ENCODE measurements around the gene VWA5B1. TPM values are rescaled to one million over a fixed set of nuclear protein-coding genes. Genes with fewer than 3 reads are reported as not detected.

The VWA5B1 gene
- total RNA-seq, 1 donor from 2014 or later: not detected

DNA sequence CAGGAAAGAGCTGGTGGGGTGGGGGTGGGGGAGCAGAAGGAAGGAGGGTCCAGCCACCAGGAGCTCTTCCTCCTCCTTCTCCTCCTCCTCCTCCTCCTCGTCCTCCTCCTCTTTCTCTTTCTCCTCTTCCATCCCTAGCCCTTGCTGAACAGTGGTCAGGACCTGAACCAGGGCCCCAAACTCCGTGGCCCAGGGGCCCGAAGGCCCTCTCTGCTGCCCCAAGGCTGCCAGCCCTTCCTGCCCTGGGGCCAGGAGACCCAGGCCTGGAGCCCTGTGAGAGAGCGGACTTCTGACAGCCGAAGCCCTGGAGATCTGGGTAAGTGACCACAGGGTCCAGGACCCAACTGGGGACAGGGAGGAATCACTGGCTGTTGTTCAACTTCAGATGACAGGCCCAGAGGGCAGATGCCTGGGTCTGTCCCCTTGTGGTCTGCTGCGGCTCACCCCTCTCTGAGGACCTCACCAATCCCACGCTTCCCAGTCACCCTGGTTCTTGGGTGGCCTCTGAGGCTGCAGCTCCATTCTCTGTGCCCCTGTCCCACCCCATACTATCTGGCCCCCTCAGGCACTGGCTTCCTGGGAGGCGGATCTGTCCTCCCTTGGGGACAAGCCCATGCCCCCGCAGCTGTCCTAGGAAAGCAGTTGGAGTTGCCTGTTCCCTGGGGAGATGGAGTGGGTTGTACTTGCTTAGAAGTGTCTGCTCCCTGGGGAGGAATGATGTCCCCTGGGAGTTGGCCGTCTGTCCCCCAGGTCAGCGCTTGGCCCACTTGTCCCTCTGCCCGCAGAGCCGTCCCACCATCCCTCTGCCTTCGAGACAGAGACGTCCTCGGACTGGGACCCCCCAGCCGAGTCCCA lies 51.8 kb downstream of the VWA5B1 start:
- no peak for ATAC-seq
- peak; percentile 46 for DNase-seq (ENCODE audit: missing footprints)
- intact Hi-C loops (cut with DNase I): no loop called here

DNA sequence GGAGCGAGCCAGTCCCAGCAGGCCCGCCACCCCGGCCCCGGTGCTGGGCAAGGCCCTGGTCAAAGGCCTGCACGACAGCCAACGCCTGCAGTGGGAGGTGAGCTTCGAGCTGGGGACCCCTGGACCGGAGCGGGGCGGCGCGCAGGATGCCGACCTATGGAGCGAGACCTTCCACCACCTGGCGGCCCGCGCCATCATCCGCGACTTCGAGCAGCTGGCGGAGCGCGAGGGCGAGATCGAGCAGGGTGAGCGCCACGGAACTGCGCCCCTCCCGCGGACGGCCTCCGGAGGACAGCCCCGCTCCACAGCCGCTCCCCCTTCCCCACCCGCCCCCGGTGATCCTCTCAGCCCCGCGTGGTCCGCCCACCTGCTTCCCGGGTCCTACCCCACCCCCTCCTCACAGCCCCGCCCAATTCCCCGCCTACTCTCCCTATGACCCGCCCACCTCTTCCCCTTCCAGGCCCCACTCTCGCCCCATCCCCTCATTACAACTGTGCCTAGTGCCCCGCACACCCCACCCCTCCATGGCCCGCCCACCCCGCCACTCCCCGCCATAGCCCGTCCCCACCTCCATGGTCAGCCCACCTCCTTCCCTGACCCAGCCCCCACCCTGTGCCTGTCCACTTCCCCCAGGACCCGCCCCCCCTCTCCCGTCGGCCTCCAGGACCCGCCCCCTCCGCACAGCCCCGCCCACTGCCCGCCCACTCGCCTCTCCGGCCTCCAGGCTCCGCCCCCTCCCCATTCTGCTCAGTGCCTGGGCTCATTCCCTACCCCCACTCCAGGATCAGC lies 52.7 kb downstream of the VWA5B1 start:
- intact Hi-C loops (cut with DNase I): no loop called here
- ATAC-seq: peak; percentile 56
- DNase-seq (ENCODE audit: missing footprints): peak; percentile 60

DNA sequence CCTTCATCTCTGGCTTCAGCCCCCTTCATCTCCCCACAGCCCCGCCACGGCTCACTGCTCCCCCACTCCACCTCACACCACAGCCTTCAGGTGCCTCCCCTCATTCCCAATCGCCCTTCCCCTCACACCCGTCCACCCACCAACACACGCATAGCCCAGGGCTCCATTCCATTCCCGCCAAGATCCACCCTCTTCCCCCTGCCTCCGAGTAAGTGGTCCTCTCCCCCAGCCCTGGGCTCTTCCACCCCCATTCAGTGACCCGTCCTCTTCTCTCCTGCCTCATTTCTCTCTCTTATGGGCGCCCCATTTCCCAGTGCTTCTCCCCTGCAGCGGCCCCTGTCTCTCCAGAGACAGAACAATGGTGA lies 53.2 kb downstream of the VWA5B1 start:
- no peak for DNase-seq (ENCODE audit: missing footprints)
- no peak for ATAC-seq
- intact Hi-C loops (cut with DNase I): no loop called here

DNA sequence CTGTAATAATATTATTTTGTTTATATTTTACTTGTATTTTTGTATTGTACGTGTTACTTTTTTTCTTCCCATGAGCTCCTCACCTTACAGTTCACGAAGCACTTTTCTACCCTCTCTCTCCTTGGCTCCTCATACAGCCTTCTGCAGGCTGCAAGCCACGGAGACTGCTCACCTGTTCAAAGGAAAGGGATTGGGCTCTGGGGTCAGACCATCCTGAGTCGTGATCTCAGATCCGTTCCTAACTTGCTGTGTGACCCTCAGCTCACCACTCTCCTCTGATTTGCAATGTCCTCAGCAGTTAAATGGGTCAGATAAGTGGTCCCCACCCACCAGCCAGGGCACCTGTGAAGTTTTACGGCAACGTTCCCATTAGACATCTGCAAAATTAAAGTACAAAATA lies 54.1 kb downstream of the VWA5B1 start:
- peak; percentile 17 for DNase-seq (ENCODE audit: missing footprints)
- ATAC-seq: no peak
- intact Hi-C loops (cut with DNase I): no loop called here

DNA sequence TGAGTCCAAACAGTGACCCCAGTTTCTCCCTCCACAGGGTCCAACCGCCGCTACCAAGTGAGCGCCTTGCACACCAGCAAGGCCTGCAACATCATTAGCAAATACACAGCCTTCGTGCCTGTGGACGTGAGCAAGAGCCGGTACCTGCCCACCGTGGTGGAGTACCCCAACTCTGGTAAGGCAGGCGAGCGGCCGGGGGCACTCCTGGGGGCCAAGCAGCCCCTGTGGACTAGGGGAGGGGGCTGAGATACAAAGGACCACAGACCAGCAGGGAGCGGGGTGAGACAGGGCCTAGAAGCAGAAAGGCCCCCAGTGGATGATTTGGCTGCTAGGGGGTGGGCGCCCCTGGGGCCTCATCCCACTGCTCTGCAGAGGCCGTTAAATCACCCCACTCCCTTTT lies 54.7 kb downstream of the VWA5B1 start:
- intact Hi-C loops (cut with DNase I): no loop called here
- ATAC-seq: no peak

DNA sequence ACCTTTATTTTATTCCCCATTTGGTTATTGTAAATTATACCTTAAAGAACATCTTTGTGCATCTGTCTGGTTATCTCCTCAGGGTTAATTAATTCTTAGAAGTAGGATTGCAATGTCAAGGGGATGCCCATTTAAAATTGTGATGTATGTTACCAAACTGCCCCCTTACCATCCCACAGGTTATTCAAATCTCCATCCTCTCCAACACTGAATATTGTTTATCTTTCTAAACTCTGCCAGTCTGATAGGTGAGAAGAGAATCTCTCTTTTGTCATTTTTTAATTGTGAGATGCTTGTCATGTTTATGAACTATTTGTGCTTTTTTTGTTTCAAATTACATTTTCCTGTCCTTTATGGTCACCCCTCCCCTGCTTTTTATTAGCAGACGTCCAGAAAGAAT lies 55.8 kb downstream of the VWA5B1 start:
- no peak for ATAC-seq
- DNase-seq (ENCODE audit: missing footprints): no peak
- intact Hi-C loops (cut with DNase I): no loop called here

More for the DNA sequence above, 54.7 kb downstream of the VWA5B1 start:
- no peak for DNase-seq (ENCODE audit: missing footprints)

DNA sequence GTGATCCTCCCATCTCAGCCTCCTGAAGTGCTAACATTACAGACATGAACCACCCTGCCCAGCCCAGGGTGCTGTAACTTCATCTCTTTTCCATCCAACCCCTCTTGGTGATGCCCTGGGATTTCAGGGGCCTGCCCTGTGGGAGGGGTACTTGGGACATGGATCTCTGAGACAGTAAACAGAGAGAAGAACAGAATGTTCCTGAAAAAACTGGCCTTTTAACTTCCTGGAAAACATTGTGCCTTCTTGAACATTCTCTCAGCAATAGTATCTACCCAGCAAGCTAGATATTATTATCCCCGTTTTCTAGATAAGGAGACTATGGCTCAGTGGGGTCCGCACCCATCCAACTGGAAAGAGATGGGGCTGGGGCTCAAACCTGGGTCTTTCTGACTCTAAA lies 57.0 kb downstream of the VWA5B1 start:
- ATAC-seq (no peak), DNase-seq (ENCODE audit: missing footprints) (no peak)
- intact Hi-C loops (cut with DNase I): no loop called here

DNA sequence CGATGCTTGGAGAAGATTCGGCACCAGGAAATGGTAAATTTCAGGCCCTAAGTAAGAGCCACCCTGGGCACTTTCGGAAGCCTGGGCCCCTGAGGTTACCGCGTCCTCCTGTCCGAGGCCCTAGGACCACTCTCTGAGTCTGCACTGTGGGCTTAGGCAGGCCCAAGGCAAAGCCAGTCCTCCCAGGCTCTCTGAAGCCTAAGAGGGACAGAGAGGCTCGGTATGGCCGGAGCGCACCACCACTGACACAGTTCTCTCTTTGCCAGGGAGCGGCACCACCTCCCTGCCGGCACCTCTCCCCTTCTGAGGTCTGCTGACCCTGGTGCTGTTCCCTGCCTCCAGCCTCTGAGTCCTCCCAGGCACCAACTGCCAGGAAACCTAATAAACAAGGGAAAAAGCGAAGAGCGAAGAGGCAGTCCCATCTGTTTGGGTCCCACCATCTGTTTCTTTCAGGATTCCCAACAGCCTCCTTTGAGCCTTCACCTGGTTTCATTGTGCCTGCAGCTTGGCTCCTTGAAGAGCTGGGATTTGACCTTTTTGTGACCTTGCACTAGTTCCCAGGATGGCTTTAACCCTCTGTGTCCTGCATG lies 57.7 kb downstream of the VWA5B1 start:
- intact Hi-C loops (cut with DNase I): no loop called here
- ATAC-seq: no peak
- DNase-seq (ENCODE audit: missing footprints): no peak

DNA sequence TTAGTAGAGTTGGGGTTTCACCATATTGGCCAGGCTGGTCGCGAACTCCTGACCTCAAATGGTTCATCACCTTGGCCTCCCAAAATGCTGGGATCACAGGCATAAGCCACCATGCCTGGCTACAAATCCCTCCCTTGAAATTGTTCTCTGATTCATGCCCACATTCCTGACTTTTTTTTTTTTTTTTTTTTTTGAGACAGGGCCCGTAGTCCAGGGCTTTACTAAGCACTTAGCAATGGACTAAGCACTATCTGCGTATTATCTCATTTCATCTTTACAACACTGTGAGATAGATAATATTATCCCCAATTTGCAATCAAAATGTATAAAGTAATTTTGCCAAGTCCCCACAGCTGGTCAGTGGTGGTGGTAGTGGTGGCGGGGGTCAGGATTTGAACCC lies 58.9 kb downstream of the VWA5B1 start:
- no peak for ATAC-seq

DNA sequence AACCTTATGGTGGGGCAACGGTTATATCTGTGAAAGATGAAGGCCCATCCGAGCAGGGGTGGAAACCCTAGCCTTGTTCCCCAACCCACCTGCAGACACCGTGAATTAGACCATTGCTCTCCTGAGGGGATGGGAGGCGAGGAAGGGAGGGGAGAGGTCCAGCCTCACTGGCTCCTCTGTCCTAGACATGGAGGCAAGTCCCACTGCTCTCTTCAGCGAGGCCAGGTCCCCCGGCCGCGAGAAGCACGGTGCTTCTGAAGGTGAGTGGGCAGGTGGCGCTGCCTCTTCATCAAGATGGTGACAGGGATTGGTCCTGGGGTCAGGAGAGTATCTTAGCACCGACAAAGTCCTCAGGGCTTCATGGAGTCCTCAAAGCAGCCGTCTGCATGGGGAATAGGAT lies 59.3 kb downstream of the VWA5B1 start:
- ATAC-seq (no peak), DNase-seq (ENCODE audit: missing footprints) (no peak)
- intact Hi-C loops (cut with DNase I): no loop called here

More for the DNA sequence above, 58.9 kb downstream of the VWA5B1 start:
- DNase-seq (ENCODE audit: missing footprints): no peak
- intact Hi-C loops (cut with DNase I): no loop called here

DNA sequence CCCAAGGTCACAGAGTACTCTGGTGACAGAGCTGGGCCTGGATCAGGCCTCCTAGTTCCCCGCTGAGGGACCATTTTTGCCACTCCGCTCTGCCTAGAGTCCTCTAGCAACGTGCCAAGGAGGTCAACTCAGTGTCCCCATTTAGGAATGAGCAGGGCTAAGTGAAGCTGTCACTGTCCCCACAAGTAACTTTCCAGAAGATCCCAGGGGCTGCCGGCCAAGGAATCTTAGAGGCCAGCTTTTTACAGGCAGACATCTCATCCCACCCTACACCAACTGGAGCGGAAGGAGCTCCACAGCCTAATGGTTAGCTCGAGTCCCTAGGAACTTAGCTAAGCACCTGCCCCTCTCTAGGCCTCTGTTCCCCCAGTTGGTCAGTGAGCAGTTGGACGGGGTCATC lies 59.7 kb downstream of the VWA5B1 start:
- ATAC-seq: no peak
- intact Hi-C loops (cut with DNase I): no loop called here
- DNase-seq (ENCODE audit: missing footprints): no peak

DNA sequence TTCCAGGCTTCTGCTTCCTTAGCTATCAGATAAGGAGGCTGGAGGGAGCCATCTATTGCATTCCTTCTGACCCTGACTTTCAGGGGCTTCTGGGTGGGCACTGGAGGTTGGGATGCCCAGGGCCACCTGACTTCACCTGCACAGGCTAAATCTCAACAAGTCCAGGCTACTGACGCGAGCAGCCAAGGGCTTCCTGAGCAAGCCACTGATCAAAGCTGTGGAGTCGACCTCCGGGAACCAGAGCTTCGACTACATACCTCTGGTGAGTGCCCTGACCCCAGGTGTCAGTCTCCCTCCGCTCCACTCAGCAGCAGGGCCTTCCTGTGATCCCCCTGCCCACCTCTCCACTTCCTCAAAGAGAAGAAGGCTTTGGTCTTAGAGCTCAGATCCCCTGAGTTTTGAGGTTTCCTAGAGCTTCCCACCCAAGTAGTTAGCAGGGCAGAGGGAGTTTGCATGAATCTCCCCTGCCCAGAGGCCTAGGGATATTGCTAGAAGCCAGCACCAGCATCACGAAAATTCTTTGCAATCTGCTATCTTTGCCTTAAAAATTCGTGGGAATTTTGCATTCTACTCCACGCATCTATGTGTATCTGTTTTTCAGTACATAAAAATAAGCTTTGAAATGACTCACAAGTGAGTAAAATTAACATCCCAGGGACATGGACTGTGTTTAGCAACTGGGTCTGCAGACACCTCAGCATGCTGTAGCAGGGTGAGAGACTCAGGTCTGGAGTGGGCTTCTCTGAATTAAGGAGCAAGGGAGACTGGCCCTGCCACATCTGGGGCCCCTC lies 61.4 kb downstream of the VWA5B1 start:
- ATAC-seq: no peak
- DNase-seq (ENCODE audit: missing footprints): no peak
- intact Hi-C loops (cut with DNase I): no loop called here

DNA sequence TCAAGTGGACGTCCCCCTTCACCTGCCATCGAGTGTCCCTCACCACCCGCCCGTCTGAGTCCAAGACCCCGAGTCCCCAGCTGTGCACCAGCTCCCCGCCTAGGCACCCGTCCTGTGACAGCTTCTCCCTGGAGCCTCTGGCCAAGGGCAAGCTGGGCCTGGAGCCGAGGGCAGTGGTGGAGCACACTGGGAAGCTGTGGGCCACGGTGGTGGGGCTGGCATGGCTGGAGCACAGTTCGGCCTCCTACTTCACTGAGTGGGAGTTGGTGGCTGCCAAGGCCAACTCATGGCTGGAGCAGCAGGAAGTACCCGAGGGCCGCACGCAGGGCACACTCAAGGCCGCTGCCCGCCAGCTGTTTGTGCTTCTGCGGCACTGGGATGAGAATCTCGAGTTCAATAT lies 63.2 kb downstream of the VWA5B1 start:
- no peak for DNase-seq (ENCODE audit: missing footprints)
- intact Hi-C loops (cut with DNase I): no loop called here
- ATAC-seq: no peak

DNA sequence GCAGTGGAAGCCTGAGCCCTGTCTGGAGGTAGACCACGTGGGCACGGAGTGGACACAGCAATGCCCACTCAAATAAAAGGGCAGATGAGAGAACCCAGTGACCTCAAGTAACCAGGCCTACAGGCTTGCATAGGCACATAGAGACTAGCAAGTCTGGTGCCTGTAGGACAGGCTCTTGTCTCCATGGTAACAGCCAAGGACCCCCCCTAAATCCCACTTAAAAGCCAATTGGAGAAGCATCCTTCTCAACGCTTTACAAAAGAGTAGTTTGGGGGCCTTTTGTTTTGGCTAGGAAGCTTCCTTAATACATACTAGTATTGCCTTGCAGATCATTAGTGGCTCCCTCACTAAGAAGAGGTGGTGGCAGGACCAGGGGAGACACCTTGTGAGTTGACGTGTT lies 63.9 kb downstream of the VWA5B1 start:
- intact Hi-C loops (cut with DNase I): loop anchor here (5.0 kb wide), 3 partner anchors 72 to 142 kb away; no protein-coding TSS in a partner anchor
- DNase-seq (ENCODE audit: missing footprints) (no peak), ATAC-seq (no peak)

DNA sequence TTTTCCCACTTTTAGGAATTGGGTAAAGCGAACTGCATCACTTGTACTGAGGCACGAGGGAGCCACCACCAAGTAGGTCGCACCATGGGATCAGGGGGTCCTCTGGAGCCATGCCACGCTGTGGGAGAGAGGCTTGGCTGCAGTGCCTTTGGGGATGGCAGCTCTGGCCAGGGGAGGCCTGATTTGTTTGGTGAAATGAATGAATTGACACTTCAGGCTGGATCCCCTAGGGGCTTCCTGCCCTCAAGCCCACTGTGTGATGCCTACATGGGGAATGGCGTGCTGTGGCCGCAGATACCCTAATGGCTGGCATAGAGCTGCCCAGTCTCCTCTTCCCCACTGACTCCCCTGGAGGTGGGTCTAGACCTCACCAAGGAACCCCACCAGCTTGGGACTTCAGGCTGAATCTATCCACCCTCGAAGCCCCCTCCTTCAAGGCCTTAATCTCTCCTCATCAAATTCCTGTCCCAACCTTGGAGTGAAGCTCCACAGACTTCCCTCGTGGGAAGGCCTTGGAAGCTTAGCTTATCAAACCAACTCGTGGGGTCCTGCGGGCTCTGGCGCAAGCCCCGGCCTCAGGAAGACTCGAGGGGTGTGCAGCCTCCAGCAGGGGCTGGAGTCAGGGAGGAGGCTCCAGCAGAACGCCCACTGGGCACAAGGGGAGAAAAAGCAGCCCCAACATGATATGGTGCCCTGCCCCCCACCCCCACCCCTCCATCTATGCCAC lies 64.6 kb downstream of the VWA5B1 start:
- intact Hi-C loops (cut with DNase I): loop anchor here (5.0 kb wide), 3 partner anchors 73 to 143 kb away; no protein-coding TSS in a partner anchor
- no peak for DNase-seq (ENCODE audit: missing footprints)
- ATAC-seq: no peak

DNA sequence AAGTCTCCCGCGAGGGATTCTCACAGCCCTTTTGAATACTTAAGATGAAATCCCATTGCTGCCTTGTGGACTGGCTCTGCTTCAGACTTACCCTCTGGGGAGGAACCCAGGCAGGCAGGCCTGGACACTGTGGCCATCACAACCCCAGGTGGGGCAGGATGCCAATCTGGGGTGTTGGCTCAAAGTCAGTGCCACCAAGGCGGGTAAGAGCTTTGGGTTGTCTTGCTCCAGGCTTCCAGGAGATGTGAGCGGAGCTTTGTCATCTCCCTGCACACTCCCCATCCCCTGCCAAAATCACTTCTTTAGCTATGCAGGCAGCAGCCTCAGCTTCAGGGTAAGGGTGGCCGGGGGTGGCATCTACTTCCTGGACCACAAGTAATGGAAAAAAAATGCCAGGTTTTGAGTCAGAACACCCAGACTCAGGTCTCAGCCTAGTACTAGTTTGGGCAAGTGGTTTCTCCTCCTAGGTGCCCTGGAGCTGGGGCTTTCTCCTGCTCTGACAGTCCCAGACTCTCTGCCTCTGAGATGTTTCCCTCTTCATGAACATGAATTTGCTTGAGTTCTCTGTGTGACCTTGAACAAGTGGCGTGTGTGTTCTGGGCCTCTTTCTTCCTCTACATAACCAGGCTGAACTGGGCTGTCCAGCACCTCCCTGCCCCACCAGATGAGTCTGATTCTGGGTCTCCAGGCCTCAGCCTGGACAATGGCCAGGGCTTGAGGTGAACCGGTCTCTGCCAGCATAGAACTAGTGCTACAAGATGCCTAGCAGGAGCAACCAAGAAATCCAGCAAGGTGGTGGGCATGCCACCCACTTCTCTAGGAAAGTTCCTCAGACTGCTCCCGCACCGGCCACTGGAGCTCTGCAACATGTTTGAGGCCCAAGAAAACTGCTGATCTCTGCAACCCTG lies 65.4 kb downstream of the VWA5B1 start:
- ATAC-seq (no peak), DNase-seq (ENCODE audit: missing footprints) (peak; percentile 5)
- intact Hi-C loops (cut with DNase I): loop anchor here (5.0 kb wide), 3 partner anchors 74 to 144 kb away; no protein-coding TSS in a partner anchor

DNA sequence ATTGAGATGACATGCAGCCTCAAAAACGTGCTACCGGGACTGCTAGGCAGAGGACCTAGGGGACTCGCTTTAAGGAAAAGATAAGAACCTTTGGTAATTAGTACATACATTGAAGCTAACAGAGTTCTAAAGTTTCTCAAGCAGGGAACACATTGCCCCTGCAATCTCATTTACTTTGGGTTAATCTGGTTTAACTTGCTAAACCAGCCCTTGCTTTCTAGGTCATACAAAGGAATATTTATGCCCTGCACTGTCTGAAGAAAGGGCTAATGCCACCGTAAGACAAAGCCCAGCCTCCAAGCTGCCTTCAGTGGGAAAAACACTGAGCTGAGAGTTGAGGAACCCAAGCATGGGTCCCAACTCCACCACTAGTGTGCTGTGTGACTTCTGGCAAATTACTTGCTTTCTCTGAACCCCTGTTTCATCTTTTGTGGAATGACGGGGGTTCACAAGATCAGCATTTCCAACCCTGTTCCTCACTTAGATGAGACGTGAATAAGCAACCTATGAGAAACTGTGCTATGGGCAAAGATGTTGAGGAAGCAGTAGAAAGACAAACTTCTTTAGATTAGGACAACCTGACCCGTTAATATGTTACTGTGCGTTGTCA lies 66.3 kb downstream of the VWA5B1 start:
- no peak for ATAC-seq
- DNase-seq (ENCODE audit: missing footprints): no peak
- intact Hi-C loops (cut with DNase I): loop anchor here (5.0 kb wide), 3 partner anchors 75 to 145 kb away; no protein-coding TSS in a partner anchor

Measured in Right ventricle myocardium inferior (tissue), 1 donor.